ENCODE results near the gene EIF3F.

DNA sequence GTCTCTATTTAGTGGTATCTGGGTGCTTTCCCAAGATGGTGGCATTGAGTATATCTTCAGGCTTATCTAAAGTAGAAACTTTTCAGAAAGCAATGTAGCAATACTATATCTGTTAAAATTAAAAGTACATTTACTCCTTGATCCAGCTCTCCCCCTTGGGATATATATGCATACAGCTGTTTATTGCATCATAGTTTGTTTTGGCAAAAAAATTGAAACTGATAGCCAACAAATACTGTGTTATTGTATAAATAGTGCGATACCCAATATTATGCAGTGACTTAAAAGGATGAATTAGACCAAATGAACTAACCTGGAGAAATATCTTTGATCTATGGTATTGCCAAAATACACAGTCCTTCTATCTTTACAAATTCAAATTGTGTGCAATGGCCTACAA lies 37.2 kb upstream of the EIF3F start:
- TF ChIP-seq POLR2A (IDR thresholded peaks at IDR 0.05; ENCODE audit: low read depth, low read length): no peak
- no peak for TF ChIP-seq POLR2AphosphoS5 (IDR thresholded peaks at IDR 0.05; ENCODE audit: low read depth, low read length)

Measured in GM12891 (cell line).